Endothelial cell of umbilical vein (primary cell): Measurements from ENCODE around the gene HDDC2.

ENCODE experiments used
- FOS ChIP-seq: IDR thresholded peaks from 2 replicates; pipeline ENCODE4 v1.6.1; 2011; ENCODE audit warnings: mild to moderate bottlenecking, low read length, moderate library complexity, borderline replicate concordance; ENCODE audit not compliant: insufficient read depth
- GATA2 ChIP-seq: IDR thresholded peaks from 2 replicates; pipeline ENCODE4 v1.7.0; 2011; ENCODE audit warnings: low read depth, mild to moderate bottlenecking, moderate library complexity, mixed read lengths, low read length; ENCODE audit not compliant: insufficient read length, insufficient read depth
- MYC ChIP-seq: IDR thresholded peaks from one replicate; pipeline ENCODE4 v1.6.1; 2011; ENCODE audit warnings: mild to moderate bottlenecking, low read depth, low read length
- POLR2A ChIP-seq: IDR thresholded peaks from 2 replicates; pipeline ENCODE4 v1.6.1; 2012; ENCODE audit warnings: low read depth, mild to moderate bottlenecking, control low read depth, low read length
- POLR2AphosphoS5 ChIP-seq: IDR thresholded peaks from 2 replicates; pipeline ENCODE4 v1.6.1; 2012; ENCODE audit warnings: low read depth, mild to moderate bottlenecking, control low read depth, low read length, moderate library complexity; ENCODE audit not compliant: insufficient read depth
- TF ChIP-seq, protein P1 (sequence below), 2 donors: IDR thresholded peaks; 1 replicate in 1 of 2; 2 replicates in 1 of 2; pipeline ENCODE4 v1.5.1; 2011; ENCODE audit warnings: low read length in 2 of 2, mild to moderate bottlenecking in 2 of 2, moderate library complexity in 2 of 2, control low read depth in 1 of 2, inconsistent platforms in 1 of 2, low read depth in 1 of 2; ENCODE audit not compliant: insufficient read depth in 1 of 2; ENCODE audit errors: extremely low read depth in 1 of 2
- TF ChIP-seq, protein P2 (sequence below): IDR thresholded peaks from 2 replicates; pipeline ENCODE4 v1.6.1; 2011; ENCODE audit not compliant: insufficient read depth, insufficient read length

DNA sequence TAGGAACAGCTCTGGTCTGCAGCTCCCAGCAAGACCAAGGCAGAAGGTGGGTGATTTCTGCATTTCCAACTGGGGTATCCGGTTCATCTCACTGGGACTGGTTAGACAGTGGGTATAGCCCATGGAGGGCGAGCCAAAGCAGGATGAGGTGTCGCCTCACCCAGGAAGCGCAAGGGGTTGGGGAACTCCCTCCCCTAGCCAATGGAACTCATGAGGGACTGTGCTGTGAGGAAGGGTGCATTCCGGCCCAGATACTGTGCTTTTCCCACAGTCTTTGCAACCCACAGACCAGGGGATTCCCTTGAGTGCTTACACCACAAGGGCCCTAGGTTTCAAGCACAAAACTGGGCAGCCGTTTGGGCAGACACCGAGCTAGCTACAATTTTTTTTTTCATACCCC is 21.8 kb downstream of the HDDC2 start:
- TF ChIP-seq, protein P1, sequence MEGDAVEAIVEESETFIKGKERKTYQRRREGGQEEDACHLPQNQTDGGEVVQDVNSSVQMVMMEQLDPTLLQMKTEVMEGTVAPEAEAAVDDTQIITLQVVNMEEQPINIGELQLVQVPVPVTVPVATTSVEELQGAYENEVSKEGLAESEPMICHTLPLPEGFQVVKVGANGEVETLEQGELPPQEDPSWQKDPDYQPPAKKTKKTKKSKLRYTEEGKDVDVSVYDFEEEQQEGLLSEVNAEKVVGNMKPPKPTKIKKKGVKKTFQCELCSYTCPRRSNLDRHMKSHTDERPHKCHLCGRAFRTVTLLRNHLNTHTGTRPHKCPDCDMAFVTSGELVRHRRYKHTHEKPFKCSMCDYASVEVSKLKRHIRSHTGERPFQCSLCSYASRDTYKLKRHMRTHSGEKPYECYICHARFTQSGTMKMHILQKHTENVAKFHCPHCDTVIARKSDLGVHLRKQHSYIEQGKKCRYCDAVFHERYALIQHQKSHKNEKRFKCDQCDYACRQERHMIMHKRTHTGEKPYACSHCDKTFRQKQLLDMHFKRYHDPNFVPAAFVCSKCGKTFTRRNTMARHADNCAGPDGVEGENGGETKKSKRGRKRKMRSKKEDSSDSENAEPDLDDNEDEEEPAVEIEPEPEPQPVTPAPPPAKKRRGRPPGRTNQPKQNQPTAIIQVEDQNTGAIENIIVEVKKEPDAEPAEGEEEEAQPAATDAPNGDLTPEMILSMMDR (IDR thresholded peaks at IDR 0.05; ENCODE audit: extremely low read depth in 1 of 2, insufficient read depth in 1 of 2, low read depth in 1 of 2, low read length in 2 of 2) = no peak
- TF ChIP-seq, protein P2, sequence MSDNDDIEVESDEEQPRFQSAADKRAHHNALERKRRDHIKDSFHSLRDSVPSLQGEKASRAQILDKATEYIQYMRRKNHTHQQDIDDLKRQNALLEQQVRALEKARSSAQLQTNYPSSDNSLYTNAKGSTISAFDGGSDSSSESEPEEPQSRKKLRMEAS = no peak
- no peak for TF ChIP-seq GATA2
- no peak for TF ChIP-seq POLR2A
- no peak for TF ChIP-seq MYC
- no peak for TF ChIP-seq POLR2AphosphoS5
- no peak for TF ChIP-seq FOS
